ENCODE data around the gene HTRA3.

Gene HTRA3

DNA sequence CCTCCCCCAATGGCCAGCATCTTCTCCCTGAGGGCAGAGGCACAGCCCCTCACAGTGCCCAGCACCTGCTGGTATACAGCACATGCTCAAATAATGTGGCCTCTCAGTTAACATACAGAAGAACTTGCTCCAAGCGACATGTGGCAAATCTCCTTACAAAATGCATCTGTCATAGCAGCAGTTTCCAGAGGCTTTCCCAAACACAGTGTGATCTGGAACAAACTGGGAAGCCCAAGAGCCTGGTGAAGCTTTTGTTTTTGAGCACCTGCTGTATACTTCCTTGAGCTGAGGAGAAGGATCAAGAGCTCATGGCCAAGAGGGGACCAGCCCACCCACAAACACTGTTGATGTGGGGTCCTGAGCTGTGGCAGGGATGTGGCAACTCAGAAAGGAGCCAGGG lies 34.8 kb upstream of the HTRA3 start:
- DNase-seq (ENCODE audit: low read depth), result no peak

DNA sequence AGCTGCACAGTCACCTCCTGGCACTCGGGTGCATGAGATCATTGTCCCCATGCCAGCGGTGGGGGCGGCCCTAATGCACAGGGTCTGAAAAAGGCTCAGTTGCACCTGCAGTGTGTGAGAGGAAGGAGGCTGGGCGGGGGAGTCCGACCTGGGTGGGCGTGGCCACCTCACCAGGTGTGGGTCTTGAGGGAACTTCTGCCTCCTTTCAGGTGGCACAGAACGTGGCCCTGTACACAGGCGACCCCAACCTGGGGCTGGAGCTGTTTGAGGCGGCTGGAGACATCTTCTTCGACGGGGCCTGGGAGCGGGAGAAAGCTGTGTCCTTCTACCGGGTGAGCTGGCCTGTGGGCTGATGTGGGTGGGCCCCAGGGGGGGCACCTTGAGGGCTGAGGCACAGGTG lies 34.3 kb upstream of the HTRA3 start:
- DNase-seq (ENCODE audit: low read depth), result no peak

DNA sequence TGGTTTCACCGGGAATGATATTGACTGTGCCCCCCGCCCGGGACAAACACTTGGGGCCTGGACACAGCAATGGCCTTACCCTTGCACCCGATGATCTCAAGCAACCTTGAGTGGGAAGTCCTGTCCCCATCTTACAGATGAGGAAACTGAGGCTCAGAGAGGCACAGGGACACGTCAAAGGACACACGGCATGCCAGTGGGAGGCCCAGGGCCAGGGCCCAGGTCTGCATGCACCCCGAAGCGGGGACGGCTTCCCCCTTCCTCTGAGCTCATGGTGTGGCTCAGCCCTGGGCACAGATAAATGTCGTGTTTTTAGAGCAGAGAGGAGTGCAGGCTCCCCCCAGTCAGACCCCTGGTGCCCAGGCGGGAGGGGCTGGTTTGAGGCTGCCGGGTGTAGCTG lies 33.9 kb upstream of the HTRA3 start:
- DNase-seq (ENCODE audit: low read depth), result no peak

DNA sequence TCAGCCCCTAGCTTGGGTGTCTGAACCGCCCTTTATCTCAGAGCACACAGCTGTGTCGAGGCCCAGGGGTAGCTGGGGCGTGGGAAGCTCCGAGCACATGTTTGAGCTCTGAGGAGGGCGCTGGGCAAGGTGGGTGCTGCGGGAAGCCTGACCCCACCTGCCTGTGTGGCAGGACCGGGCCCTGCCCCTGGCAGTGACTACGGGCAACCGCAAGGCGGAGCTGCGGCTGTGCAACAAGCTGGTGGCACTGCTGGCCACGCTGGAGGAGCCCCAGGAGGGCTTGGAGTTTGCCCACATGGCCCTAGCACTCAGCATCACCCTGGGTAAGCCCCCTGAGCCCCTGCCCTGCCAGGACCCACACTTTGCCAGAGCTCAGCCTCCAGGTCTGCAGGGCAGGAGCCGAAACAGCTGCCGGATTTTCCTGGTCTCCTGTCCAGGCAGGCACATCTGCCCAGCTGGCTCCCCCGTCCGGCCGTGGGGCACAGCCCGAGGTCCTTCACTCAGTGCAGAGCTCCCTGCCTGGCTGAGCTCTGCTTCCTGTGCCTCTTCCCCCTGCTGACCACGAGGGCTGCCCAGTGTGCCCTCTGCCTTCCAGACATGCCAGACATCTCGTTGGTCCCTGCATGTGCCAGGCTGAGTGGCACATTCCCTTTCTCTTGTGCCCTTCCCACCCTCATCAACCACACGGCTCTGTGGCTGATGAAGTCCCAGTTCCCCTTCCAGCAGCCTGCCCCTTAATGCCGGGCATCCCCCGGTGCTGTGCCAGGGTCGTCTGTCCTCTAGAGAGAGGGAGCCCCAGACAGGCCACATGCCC lies 33.2 kb upstream of the HTRA3 start:
- DNase-seq (ENCODE audit: low read depth), result no peak

DNA sequence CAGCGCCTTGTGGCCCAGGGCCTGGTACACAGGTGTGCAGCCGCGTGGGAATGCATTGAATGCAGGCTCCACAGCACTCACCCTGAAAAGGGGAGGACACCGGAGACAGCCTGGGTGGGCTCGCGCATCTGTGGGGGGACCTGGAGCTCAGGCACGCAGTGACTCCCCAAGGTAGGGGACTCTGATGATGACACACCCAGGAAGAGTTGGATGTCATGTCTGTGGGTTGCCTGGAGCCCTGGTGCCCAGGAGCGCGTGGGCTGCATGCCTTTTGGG lies 32.7 kb upstream of the HTRA3 start:
- no peak for DNase-seq (ENCODE audit: low read depth)

DNA sequence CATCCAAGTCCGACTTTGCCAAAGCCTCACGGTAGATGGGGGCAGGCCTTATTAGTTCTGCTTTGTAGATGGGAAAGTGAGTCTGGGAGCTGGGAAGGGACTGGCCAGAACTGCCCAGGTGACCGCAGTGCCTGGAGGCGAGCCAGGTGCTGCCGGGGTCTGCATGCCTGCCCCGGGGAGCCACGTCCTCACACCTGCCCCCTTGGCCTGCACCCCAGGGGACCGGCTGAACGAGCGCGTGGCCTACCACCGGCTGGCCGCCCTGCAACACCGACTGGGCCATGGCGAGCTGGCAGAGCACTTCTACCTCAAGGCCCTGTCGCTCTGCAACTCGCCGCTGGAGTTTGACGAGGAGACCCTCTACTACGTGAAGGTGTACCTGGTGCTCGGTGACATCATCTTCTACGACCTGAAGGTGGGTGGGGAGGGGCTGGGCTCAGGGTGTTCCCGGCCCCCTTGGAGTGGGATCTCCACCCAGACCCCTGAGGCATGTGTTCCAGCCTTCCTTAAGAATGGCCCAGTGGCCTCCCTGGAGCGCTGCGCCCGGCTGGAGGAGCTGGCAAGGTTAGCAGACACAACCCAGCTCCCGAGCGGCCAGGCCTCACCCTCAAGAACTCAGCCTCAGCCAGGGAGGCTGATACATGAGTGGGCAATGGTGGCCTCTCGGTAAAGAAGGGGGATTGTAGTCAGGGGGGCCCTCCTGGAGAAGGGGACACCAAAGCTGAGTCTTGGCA lies 32.1 kb upstream of the HTRA3 start:
- DNase-seq (ENCODE audit: low read depth), result no peak

DNA sequence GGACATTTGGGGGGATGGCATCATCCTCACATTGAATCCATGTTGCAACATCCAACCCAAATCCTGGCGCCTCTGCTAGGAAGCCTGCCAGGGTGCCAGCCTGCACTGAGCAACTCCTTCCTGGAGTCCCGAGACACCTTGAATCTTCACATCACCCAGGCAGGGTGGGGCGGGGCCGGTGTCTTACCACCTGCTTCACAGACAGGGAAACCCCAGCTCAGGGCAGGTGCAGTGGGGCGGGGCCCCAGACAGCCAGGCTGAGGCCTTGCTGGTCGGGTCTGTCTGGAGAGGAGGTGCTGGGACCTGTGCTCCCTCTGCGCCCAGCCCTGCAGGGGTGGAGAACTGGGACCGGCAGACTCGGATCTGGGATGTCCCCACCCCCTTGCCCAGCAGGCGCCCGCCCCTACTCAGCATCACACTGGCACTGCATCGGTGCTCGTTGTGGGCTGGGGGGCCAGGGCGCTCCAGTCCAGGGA lies 31.5 kb upstream of the HTRA3 start:
- no peak for DNase-seq (ENCODE audit: low read depth)

DNA sequence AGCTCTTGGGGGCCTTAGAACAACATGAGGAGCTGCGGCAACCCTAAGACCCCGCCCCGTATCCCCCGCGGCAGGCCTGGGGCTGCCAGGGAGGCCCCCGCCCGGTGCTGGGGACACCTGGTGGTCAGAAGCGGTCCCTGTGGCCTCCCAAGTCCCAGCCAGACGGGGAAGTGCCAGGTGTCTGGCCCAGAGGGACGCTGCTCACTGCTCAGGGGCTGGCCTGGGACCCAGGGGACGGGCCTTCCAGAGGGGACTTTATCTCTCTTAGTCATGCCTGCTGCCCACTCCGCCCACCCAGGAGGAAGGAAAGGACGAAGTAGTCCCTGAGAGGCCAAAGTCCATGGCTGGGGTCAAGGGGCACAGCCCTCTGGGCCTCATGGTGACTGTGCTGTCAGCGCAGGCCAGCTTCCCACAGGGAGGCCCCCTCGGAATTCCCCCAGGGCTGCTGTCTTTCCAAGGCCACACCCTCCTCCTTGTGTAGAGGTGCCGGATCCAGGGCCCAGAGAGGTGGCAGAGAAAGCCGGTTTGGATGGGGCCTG lies 31.0 kb upstream of the HTRA3 start:
- DNase-seq (ENCODE audit: low read depth), result no peak

DNA sequence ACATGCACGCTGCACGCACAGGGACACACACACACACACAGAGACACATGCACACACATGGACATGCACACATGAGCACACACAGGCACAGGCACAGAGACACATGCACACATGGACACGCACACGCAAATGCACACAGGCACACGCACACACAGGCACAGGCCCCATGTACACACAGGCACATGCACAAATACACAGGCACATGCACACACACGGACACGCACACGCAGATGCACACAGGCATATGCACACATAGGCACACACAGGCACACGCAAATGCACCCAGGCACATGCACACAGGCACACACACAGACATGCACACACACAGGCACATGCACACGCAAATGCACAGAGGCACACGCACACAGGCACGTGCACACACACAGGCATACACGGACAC lies 30.3 kb upstream of the HTRA3 start:
- no peak for DNase-seq (ENCODE audit: low read depth)

DNA sequence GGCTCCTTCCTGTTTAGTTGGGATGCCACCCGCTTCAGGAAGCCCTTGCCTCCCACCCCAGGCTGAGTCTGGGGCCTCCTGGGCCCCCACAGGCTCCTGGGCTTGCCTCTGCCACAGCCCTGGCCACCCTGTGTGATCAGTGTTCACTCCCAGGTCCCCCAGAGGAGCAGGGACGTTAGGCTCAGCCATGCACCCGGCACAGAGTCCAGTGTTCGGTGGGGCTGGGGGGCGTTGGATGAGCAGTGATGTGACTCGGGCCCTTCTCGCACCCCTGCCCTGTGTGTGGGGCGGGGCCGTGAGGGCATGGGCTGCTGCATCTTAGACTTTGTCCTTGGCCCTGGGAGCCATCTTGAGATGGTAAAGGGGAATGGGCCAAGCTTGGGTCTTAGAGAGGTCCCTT lies 29.9 kb upstream of the HTRA3 start:
- no peak for DNase-seq (ENCODE audit: low read depth)

DNA sequence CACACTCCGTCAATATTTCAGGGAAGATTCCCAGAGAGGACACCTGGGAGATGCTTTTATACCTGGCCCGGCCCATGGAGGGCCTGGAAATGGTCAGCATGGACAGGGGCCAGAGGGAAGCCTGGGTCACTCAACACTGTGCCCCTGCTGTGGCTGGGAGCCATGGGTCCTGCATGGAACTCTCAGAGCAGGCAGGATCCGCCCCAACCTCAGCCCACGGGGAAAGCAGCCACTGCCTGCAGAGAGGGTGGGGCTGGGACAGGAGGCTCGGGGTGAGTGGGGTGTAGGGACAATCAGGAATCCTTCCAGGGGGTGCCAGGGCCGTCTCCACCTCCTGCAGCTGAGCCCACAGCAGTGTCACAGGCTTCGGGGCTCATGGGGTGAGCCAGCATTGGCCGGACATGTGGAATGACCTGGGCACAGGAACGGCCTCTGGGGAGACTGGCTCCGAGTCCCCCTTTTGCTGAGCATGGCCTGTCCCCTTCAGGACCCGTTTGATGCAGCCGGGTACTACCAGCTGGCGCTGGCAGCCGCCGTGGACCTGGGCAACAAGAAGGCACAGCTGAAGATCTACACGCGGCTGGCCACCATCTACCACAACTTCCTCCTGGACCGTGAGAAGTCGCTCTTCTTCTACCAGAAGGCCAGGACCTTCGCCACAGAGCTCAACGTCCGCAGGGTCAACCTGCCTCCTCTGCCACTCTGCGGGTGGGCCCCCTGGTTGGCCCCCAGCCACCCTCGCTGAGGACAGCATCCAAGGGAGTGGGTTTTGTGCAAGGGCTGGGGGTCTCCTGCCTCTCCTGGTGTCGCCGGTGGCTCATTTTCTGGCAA lies 29.1 kb upstream of the HTRA3 start:
- no peak for DNase-seq (ENCODE audit: low read depth)

DNA sequence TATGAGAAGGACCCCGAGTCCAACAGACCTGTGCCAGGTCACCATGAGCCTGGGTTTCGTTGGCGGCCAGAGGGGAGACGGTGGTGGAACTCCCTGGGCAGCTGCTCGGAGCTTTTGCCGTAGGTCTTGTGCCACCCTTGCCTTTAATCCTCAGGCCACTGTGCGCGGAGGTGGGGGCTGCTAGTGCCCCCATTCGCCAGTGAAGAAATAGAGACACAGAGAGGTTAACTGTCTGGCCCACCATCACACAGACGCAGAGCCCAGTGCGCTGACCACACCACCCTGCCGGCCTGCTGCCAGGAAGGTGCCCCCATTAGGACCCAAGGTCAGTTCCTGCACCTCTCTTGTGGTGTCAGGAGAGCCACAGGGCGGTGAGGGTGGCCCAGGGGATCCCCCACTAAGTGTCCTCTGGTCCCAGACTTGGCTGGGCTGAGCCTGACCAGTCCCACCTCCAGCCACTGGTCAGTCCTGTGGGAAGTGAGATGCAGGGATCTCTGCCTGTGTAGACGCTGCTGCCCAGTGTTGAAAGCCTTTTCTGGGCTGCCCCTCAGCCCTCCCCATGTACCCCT lies 28.3 kb upstream of the HTRA3 start:
- DNase-seq (ENCODE audit: low read depth), result no peak

DNA sequence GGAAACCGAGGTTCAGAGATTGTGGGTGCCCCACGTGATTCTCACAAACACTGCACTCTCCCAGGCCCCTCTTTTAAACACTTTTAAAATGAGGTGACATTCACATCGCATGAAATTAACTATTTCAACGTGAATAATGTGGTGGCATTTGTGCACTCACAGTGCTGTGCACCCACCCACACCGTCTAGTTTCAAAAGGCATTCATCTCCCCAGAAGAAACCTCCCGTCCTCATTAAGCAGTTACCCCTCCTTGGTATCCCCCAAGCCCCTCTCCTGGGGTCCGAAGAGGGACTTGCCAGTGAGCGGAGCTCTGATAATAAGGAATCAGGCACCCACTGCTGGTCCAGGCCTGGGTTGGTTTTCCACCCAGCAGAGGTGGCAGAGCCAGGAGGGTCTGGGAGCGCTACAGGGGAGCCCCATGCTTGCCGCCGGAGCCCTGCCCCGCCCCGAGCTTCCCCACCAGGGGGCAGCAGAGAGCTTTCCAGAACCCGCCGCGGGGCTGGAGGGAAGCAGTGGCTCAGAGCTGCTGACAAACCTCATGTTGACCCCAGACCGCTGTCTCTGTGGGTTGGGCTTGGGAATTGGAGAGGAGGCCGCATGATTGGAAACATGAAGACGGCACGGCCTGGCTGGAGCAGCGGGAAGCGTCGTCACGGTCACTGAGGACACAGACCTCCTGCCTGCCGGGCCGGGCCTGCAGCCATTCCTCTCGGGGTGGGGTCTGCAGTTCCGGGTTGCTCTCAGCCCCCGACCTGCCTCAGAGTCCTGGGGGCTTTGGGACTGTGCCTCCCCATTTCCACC lies 27.5 kb upstream of the HTRA3 start:
- peak; percentile 70 for DNase-seq (ENCODE audit: low read depth)

DNA sequence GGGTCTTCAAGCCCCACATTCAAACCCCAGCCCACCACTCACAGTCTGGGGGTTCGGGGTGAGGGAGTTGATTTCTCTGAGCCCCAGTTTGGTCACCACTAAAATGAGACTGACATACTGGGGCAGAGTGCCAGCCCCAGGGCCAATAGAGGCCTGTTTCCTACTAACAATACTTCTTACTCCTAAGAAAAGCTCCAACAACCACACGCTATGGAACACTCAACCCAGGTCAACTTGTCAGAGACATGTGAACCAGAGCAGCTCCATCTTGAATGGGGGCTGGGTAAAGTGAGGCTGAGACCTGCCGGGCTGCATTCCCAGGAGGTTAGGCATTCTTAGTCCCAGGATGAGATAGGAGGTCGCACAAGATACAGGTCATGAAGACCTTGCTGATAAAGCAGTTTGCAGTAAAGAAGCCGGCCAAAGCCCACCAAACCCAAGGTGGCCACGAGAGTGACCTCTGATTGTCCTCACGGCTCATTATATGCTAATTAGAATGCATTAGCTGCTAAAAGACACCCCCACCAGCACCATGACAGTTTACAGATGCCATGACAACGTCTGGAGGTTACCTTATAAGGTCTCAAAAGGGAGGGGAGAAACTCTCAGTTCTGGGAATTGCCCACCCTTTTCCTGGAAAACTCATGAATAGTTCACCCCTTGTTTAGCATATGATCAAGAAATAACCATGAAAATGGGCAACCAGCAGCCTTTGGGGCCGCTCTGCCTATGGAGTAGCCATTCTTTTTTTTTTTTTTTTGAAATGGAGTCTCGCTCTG lies 26.6 kb upstream of the HTRA3 start:
- DNase-seq (ENCODE audit: low read depth), result no peak

DNA sequence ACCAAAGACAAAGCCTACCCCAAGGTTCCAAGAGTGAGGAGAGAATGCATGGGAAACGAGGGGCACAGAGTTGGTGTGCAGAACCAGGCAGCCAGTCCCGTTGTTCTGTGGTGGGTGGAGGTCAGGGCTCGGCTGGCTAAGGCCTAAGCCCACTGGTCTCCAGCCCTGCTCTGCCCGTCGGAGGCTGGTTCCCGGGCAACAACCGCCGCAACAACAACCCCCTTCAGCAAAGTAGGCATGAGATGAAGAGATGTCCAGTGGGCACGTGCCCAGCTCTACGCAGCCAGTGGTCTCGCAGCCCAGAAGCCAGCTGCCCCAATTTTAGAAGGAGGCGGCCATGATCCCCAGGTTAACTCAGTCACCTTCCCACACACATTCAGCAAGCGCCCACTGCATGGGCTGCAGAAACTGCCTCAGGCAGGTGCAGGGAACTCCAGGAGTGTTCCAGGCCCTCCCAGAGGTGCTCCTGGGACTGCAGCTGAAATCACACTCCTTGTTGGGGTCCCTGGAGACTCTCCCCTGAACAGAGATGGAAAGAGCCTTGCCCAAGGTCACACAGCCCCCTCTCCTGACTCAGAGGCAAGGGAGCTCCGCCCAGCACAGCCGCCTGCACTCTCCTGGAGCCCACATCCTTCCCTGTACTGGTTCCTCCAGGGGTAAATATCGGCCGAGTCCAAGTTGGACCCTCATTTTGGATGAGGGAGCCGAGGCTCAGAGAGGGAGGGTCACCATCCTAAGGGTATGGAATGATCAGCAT lies 25.4 kb upstream of the HTRA3 start:
- no peak for DNase-seq (ENCODE audit: low read depth)

DNA sequence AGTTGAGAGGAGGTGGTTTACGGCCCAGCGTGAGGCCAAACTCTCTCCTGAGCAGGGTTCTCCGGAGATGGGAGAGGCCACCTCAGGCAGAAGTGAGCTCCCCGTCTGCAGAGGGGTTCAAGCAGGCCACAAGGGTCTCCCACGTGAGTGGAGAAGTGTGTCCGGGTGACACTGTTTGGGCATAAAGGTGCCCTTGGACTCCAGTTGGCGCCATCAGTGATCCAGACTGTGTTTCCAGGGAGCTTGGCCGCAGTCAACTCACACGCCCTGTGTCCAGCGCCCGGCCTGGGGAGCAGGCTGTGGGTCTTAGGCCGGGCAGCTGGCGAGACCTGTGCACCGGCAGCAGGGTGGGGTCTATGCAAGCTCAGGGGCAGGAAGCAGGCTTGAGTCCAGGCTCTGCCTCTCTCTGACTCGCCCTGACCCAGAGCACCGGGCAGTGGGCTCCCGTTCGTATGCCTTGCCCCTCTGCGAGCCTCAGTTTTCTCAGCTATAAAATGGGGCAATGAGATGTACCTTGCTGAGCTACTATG lies 24.6 kb upstream of the HTRA3 start:
- DNase-seq (ENCODE audit: low read depth), result no peak

DNA sequence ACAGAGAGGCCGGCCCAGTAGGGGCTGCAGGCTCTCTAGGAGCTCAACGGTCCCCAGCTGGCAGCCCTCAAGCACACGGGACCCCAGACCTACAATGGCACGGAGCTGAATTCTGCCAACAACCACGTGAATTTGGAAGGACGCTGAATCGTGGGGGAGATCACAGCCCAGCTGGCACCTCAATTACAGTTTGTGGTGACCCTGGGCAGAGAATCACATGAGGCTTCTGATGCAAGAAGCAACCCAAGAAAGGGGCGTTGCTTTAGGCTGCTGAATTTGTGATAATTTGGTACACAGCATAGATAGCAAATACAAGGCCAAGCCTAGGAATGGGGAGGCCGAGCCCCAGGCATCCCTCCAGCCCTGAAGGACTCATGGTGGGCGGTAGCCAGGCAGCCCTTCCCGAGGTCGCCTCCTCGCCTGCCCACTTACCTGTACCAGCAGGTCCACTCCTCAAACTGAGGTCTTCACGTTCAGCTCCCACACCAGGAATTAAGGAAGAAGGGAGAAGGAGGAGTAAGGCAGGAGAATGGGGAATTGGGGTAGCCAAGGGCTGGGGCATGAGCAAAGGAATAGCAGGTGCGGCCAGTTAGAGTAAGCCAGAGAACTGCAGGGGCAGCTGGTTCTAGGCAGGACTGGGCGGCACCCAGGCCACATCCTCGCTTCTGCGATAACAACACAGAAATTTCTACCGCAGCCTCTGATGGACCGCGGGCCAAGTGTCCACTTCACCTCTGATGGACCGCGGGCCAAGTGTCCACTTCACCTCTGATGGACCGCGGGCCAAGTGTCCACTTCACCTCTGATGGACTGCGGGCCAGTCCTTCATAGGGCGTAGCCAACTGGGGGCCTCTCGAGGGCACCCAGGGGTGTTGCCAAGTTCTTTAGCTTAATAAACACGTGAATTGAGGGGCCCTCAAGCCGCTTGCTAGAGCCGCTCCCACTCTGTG lies 23.4 kb upstream of the HTRA3 start:
- DNase-seq (ENCODE audit: low read depth), result no peak

Measured in stimulated activated CD8-positive, alpha-beta memory T cell treated with anti-CD3 and anti-CD28 coated beads, Interleukin-12 subunit alpha, Interleukin-12 subunit beta, amount 100 ng/mL, for 1 hour (primary cell).